ENCODE results near the gene STON1. TPM values are rescaled to one million over a fixed set of nuclear protein-coding genes. Genes with fewer than 3 reads are reported as not detected.

Gene STON1
- total RNA-seq, 1 donor from 2014 or later, result 0.79 TPM

GRCh38 chr2:48529194-48529593, 760 bp upstream of the STON1 start:
- no peaks in the 10 kb centered on the region for H3K27me3 ChIP-seq (ENCODE audit: control insufficient read depth, insufficient read depth, low read length)
- TF ChIP-seq CTCF (IDR thresholded peaks at IDR 0.05; ENCODE audit: insufficient read depth, low read length, severe bottlenecking), result no peak
- no peak overlapping the region for H3K4me3 ChIP-seq (ENCODE audit: low read depth, low read length)
- FAIRE-seq (no peak), DNase-seq (ENCODE audit: low read depth) (no peak)
- H3K36me3 ChIP-seq (ENCODE audit: control insufficient read depth, insufficient read depth, low read length), result no peaks in the 10 kb centered on the region

GRCh38 chr2:48529676-48530032, 300 bp upstream of the STON1 start:
- Histone ChIP-seq H3K36me3 (ENCODE audit: control insufficient read depth, insufficient read depth, low read length) (no peaks in the 10 kb centered on the region), H3K27me3 (ENCODE audit: control insufficient read depth, insufficient read depth, low read length) (no peaks in the 10 kb centered on the region), H3K4me3 (ENCODE audit: low read depth, low read length) (peak overlapping the region; percentile 31)
- no peak for TF ChIP-seq CTCF (IDR thresholded peaks at IDR 0.05; ENCODE audit: insufficient read depth, low read length, severe bottlenecking)
- no peak for DNase-seq (ENCODE audit: low read depth)
- no peak for FAIRE-seq

GRCh38 chr2:48531141-48531648, 1.2 kb downstream of the STON1 start:
- Histone ChIP-seq H3K36me3 (ENCODE audit: control insufficient read depth, insufficient read depth, low read length) (no peaks in the 10 kb centered on the region), H3K4me3 (ENCODE audit: low read depth, low read length) (no peak overlapping the region), H3K27me3 (ENCODE audit: control insufficient read depth, insufficient read depth, low read length) (no peaks in the 10 kb centered on the region)
- no peak for TF ChIP-seq CTCF (IDR thresholded peaks at IDR 0.05; ENCODE audit: insufficient read depth, low read length, severe bottlenecking)
- DNase-seq (ENCODE audit: low read depth), result peak; percentile 29
- FAIRE-seq, result no peak

GRCh38 chr2:48532174-48532573, 2.2 kb downstream of the STON1 start:
- H3K4me3 ChIP-seq (ENCODE audit: low read depth, low read length), result no peak overlapping the region

GRCh38 chr2:48532824-48533223, 2.9 kb downstream of the STON1 start:
- peak; percentile 17 for DNase-seq (ENCODE audit: low read depth)
- H3K36me3 ChIP-seq (ENCODE audit: control insufficient read depth, insufficient read depth, low read length), result no peaks in the 10 kb centered on the region
- TF ChIP-seq CTCF (IDR thresholded peaks at IDR 0.05; ENCODE audit: insufficient read depth, low read length, severe bottlenecking), result no peak
- no peak for FAIRE-seq
- H3K4me3 ChIP-seq (ENCODE audit: low read depth, low read length), result no peak overlapping the region
- no peaks in the 10 kb centered on the region for H3K27me3 ChIP-seq (ENCODE audit: control insufficient read depth, insufficient read depth, low read length)

More at GRCh38 chr2:48532174-48532573, 2.2 kb downstream of the STON1 start:
- no peak for DNase-seq (ENCODE audit: low read depth)
- H3K36me3 ChIP-seq (ENCODE audit: control insufficient read depth, insufficient read depth, low read length), result no peaks in the 10 kb centered on the region
- no peak for FAIRE-seq
- no peaks in the 10 kb centered on the region for H3K27me3 ChIP-seq (ENCODE audit: control insufficient read depth, insufficient read depth, low read length)
- TF ChIP-seq CTCF (IDR thresholded peaks at IDR 0.05; ENCODE audit: insufficient read depth, low read length, severe bottlenecking), result no peak

GRCh38 chr2:48534781-48535180, 4.8 kb downstream of the STON1 start:
- TF ChIP-seq CTCF (IDR thresholded peaks at IDR 0.05; ENCODE audit: insufficient read depth, low read length, severe bottlenecking), result no peak
- DNase-seq (ENCODE audit: low read depth) (no peak), FAIRE-seq (no peak)
- no peak overlapping the region for H3K4me3 ChIP-seq (ENCODE audit: low read depth, low read length)
- no peaks in the 10 kb centered on the region for H3K36me3 ChIP-seq (ENCODE audit: control insufficient read depth, insufficient read depth, low read length)
- H3K27me3 ChIP-seq (ENCODE audit: control insufficient read depth, insufficient read depth, low read length), result no peaks in the 10 kb centered on the region

All from bronchial epithelial cell (primary cell).